GM12801 (cell line): Measurements from ENCODE around the gene PFKFB2.

Experiments
- TF ChIP-seq, protein P1 (sequence below): IDR thresholded peaks from one replicate; pipeline ENCODE4 v1.5.1; 2011; ENCODE audit warnings: control low read depth; ENCODE audit not compliant: insufficient read length; ENCODE audit errors: extremely low read depth

The PFKFB2 gene

DNA sequence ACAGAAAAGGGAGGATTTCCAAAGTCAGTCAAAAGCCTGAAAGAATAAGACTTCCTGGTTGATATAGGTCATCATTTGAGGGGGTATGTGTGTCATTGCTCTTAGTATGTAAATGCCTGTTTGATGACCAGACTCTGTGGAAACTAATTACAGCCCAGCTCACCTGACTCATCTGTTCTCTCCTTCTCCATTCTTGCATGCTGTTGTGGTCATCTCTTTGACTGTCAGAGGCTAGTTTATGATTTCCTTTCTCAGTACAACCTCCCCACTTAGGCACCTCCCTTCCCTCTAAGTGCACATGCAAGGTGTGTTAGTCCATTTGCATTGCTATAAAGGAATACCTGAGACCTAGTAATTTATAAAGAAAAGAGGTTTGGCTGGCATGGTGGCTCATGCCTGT is 18.1 kb upstream of the PFKFB2 start:
- TF ChIP-seq, protein P1, sequence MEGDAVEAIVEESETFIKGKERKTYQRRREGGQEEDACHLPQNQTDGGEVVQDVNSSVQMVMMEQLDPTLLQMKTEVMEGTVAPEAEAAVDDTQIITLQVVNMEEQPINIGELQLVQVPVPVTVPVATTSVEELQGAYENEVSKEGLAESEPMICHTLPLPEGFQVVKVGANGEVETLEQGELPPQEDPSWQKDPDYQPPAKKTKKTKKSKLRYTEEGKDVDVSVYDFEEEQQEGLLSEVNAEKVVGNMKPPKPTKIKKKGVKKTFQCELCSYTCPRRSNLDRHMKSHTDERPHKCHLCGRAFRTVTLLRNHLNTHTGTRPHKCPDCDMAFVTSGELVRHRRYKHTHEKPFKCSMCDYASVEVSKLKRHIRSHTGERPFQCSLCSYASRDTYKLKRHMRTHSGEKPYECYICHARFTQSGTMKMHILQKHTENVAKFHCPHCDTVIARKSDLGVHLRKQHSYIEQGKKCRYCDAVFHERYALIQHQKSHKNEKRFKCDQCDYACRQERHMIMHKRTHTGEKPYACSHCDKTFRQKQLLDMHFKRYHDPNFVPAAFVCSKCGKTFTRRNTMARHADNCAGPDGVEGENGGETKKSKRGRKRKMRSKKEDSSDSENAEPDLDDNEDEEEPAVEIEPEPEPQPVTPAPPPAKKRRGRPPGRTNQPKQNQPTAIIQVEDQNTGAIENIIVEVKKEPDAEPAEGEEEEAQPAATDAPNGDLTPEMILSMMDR, result no peak

DNA sequence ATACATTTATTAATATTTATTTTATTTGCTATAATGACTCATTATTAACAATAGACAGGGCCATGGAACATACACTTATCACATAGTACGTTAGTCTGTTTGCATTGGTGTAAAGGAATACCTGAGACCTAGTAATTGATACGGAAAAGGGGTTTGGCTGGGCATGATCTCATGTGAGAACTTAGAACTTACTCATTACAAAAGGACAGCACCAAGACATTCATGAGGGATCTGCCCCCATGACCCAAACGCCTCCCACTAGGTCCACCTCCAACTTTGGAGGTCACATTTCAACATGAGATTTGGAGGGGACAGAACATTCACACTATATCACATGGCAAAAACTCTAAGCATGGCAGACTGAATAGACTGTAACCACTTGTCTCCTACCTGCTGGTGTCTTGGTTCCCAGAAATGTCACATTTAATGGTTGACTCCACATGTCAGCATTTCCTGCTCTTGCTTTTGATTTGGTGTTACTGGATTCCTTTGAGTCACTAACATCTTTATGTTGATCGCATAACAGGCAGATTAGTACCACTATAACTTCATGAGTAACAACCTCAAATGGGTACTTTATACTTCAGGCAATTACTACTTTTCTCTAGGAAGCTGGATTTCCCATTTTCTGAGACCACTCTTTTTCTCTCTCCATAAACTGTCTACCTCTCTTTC is 17.1 kb upstream of the PFKFB2 start:
- TF ChIP-seq, protein P1, result no peak

DNA sequence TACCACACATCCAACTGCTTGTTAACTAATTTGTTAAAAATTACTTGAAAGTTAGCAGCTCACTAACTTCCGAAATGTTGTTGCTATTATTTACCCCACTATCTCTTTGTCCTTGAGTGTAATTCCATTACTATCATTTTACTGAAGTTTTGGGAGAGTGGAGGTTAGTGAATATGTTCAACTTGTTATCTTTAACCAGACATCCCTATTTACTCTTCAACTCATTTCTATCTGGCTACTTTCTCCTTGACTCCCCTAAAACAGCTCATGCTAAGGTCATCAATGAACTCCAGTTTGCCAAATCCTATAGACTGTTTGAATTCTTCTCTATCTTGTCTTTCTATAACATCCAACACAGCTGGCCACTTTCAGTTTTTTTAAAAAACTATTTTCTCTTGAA is 16.2 kb upstream of the PFKFB2 start:
- TF ChIP-seq, protein P1, result no peak

DNA sequence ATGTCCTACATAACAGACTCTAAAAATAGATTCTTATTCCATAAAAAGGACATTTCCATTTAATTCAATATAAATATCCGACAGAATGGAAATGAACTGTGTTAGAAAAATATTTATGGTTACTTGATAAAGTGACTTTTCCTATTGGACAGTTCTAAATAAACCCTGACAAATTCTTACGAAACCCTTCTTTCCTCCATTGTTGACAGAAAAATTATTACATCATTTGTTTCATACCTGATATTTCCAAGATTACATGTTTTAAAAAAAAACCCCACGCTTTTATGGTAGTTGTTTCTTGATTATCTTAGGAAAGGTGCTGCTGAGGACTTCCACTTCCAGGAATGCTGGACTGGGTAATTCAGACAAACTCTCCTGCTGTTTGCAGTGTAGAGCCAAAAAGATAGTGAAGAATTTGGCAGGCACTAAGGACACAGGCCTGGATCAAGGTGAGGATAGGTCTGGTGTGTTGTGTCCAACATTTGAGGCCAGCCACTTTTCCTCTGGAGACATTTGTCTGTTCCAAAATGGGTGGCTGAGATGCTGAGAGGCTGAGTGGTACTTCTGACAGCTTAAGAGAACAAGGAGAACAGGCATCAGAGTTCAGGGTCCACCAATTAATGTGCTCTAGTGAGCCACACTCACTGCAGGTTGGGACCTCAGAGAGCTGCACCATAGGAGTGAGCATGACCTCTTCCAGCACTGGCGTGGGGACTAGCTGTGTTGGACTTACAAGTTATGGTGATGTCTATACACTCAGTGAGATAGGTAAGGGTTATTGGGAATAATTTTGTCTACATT is 13.5 kb upstream of the PFKFB2 start:
- TF ChIP-seq, protein P1, result no peak

DNA sequence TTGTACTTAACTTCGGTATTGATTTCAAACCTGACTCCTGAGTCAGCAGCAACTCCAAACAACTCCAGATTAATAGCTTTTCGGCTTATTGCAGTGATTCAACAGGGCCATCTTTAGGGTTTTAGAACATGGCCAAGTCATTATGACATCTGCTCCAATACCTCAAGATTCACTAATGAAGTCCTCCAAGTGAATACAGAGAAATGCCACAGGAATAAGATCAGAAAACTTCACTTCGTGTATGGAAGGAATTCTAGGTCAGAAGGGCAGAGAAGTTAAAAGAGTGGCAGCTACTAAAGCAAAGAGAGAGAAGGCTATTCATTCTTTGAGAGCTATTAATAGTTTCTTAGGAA is 12.9 kb upstream of the PFKFB2 start:
- TF ChIP-seq, protein P1, result no peak

DNA sequence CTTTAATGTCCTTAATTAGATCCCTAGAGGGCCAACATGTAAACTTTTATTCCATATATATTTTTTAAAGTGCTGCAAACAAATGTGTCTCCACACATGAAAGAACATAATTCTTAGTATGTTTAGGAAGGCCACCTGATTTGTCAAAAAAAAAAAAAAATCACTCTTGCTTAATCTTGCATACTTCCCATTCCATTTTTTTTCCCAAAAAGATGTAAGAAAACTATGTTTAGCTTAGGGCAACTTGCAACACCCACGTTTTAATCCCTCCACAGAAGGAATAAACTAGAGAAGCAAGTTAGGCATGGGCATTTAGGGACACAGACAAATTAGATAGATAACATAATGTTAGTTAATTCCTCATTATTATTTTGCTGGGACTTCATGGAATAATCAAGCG is 7.6 kb upstream of the PFKFB2 start:
- TF ChIP-seq, protein P1, result no peak

DNA sequence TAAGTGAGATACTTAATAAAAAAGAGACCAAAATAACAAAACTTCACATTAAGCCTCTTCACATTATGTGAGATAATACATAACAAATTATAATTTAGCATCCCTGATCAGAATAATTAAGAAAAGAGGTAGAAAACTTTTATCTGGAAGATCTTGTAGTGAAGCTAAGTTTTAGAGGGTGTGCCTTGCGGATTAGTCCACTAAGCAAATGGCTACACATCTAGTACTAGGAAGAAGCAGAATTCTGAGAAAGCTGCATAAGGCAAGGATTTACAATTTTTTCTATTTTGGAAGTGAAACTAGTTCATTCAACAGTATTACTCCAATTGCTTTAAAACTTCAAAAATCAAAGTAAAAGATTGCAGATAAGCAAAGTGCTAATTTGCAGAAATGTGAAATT is 5.6 kb upstream of the PFKFB2 start:
- TF ChIP-seq, protein P1, result no peak
